Hematopoietic multipotent progenitor cell treated with erythropoietin and hydrocortisone succinate and interleukin-3 and kit ligand, for 6 days (in vitro differentiated cells): Measurements from ENCODE around the gene ABCG5.

Experiments used
- DNase-seq: peaks from one replicate; pipeline ENCODE4 v3.0.0-alpha.2; 2015

Gene ABCG5

DNA sequence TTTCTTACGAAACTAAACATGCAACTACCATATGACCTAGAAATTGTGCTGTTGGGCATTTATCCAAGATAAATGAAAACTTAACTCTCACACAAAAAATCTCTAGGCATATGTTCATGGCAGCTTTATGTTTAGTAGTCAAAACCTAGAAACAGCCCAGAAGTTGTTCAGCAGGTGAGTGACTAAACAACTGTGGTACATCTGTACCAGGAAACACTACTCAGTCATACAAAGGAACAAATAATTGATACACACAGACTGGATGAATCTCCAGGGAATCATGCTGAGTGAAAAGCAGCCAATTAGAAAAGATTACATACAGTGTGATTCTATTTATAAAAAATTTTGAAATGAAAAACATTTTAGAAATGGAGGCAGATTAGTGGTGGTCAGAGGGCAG, 35.5 kb downstream of the ABCG5 start:
- no peak for DNase-seq

DNA sequence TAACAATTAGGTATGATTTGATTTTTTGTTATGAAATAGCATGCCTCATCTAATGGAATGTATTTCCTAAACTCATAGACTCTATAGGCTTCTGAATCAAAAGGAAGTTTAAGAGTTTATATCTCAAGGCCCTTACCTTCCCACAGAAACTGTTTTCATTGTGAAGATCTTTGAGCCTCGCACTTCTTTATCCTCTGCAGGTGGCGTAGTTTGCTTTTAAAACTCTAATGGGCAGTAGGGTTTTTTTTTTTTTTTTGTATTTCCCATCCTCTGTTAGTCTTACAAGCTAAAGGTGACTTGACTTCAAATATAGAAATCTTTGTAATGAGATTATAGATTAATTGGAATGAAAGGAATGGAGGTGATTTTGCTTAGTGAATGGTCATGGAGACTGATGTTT, 36.5 kb downstream of the ABCG5 start:
- no peak for DNase-seq

DNA sequence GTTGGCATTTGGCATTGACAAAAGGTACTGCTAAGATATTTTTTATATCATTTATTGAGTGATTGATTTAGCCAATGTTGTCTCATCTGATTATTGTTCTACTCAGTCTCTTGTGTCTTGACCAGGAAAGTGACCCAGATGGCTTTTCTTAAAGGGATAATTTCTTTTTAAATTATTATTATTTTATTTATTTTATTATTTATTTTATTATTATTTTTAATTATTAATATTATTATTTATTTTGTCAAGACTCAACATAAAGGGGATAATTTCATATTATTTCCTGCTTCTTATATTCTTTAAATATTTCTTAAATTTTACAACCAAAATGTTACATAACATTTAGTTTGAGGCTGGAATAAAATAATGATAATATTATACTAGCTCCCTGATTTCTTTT, 37.7 kb downstream of the ABCG5 start:
- DNase-seq, result no peak

- peak; percentile 29 for DNase-seq
Measured at GRCh38 chr2:43798300-43798699, 40.3 kb downstream of the ABCG5 start.

DNA sequence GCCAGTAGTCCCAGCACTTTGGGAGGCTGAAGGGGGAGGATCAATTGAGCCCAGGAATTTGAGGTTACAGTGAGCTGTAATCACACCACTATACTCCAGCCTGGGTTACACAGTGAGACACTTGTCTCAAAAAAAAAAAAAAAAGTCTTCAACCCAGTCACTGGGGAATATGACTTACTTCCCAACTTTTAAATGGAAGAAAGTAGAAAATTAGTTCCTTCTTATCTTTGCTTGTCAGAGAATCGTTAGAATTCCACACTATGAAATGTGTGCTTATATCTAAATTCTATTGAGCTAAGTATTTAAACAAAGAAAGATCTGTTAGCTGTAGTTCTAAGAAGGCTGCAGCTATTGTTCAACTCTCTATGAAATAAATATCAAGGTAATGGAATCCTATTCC, 42.4 kb downstream of the ABCG5 start:
- DNase-seq, result no peak

DNA sequence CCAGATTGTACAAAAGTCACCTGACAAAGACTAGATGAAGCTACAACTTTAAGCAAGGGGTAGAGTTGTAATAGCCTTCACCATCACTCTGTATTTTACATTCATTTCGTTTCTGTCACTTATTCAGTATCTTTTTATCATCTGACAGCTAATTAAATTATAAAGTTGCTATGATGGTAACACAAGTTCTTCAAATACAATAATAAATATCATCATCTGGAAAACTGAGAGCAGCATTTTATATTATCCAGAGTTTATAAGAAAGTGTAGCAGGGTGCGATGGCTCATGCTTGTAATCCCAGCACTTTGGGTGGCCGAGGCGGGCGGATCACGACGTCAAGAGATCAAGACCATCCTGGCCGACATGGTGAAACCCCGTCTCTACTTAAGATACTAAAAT, 43.7 kb downstream of the ABCG5 start:
- no peak for DNase-seq

- no peak for DNase-seq
Measured at GRCh38 chr2:43792653-43793052, 46.0 kb downstream of the ABCG5 start.

DNA sequence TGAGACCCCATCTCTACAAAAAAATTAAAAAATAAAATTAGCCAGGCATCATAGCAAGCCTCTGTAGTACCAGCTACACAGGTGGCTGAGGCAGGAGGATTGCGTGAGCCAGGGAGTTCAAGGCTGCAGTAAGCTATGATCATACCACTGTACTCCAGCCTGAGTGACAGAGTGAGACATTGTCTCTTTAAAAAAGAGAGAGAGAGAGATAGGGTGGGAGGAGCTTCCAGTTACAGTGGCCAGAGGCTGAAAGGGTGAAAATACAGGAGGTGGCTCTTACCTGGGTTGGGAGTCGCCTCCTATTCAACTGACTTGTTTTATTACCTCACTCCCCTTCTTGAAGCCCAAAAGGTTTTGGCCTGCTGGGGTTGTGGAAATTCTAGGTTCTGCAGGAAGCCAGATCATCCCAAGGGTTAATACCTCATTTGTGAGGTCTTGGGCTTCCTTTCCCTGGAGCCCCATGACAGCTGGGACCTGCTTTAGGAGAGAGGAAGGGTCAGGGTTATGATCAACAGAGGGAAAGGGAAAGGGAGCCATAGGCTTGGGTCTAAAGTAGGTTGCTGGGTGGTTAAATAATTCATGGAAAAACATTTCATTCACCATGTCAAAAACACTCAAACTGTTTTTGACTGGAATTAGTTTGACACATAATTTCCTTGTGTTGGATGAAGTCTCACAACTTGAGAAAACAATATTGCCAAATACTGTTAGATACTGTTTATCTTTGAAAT, 47.4 kb downstream of the ABCG5 start:
- DNase-seq, result no peak

GRCh38 chr2:43790147-43790546, 48.5 kb downstream of the ABCG5 start:
- DNase-seq, result no peak

DNA sequence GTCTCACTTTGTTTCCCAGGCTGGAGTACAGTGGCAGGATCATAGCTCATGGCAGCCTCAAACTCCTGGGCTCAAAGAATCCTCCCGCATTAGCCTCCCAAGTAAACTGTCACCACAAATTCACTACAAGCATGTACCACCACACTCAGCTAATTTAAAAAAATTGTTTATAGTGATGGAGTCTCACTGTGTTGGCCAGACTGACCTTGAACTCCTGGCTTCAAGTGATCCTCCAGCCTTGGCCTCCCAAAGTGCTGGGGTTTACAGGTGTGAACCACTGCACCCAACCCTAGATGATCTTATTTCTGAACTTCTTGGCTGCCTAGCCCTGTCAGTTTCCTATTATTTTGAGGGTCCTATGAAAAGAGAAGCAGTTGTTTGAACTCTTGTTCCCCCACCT, 50.0 kb downstream of the ABCG5 start:
- no peak for DNase-seq

- no peak for DNase-seq
Measured at GRCh38 chr2:43787895-43788294, 50.7 kb downstream of the ABCG5 start.

GRCh38 chr2:43778233-43778632, 60.4 kb downstream of the ABCG5 start:
- no peak for DNase-seq

DNA sequence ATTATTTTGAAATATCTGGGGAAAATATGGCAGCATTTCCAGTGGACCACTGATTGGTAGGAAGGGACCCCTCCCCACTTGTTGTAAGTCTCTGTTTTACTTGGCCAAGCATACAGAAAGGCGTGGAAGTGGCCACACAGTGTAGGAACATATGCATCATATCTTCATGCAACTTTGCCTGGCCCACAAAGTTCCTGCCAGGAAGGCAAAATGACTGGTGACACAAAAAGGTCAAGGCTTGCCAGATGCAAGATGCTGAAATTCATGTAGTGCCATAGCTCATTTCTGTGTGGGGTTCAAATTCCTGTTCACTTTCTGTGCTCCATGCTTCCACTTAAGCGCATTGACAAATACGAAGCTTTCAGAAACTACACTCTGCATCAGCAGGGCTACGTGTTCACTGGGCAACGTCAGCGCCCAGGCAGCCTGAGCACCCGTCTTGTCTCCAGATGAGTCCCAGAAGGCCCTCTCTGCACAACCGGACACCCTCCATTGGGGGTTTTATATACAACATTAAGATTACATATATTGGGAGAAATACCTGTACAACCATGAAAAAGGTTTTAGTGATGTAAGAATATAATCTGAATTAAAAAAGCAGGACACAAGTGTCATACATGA, 61.2 kb downstream of the ABCG5 start:
- no peak for DNase-seq

GRCh38 chr2:43776324-43776723, 62.3 kb downstream of the ABCG5 start:
- DNase-seq, result no peak

GRCh38 chr2:43774617-43775016, 64.0 kb downstream of the ABCG5 start:
- DNase-seq, result no peak

GRCh38 chr2:43773876-43774613, 64.6 kb downstream of the ABCG5 start, which contains the start of gene DYNC2LI1:
Gene DYNC2LI1, plus strand, starts transcription at chr2:43774039. Its CDS starts 100 bp downstream, at chr2:43774139.
- peak; percentile 93 for DNase-seq

DNA sequence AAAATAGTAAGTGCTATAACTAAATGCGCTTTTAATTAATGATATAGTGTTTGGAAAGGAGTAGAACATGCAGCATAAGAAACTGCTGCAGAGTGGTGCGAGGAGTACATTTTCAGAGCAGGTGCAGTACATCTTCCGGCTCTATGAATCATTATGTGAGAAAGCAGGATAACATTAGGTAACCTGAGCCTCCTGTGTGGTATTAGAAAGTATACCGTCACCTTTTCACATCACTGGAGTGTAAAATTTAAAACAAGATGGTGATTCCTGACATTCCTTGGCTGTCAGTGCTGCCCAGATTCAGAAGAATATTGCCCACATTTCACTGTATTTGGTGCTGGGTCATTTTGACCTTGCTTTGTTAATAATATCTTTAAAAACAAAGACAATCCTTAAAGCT, 72.6 kb downstream of the ABCG5 start:
- DNase-seq, result no peak

DNA sequence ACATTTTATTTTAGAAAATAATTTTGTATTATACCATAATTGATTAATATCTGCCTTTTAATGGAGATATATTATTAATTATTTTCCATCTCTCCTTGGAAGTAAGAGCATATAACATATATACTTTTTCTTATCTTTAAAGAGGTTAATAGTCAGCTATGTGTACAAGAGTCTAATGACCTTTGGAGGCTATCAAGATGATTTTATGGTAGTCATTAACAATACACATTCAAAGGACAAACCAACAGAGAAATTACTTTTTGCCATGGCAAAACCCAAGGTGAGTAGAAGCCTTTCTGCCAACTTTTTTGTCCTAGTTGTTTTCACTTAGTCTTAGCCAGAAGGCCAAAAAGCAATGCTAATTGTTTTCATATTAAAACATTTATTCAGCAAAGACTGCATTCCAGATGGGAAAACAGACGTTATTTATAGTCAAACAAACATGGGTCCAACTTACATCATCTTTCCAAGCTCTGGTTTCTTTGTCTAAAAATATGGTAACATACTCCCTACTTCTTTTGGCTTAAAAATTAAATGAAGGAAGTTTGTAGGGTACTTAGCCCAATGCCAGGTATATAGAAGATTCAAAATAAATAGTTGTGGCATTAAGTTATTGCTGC, 74.4 kb downstream of the ABCG5 start:
- no peak for DNase-seq

DNA sequence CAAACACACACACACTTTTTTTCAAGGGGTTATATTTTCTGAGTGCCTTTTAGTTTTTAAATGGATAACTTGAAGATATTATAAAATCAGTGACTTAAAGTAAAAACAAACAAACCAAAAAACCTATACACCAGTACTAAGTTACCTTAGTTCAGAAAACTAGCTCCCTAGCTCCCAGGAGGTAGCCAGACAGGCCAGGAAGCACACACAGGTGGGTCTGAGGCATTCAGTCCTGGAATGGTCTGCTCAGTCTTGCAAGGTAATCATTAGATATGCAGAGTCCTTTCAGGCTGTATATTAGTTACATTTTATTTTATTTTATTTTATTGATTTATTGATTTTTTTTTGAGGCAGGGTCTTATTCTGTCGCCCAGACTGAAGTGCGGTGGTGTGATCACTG, 75.5 kb downstream of the ABCG5 start:
- DNase-seq, result no peak
